Activated CD8-positive, alpha-beta memory T cell treated with anti-CD3 and anti-CD28 coated beads for 1 hour (primary cell): ENCODE measurements around the gene OR1D5.
"Not testable (repeated sequence)": the region's sequence is repeated elsewhere in the genome, so short reads cannot be mapped to it uniquely, and the experiment has no call there.

Experiments used
- DNase-seq, 2 donors: peaks; one replicate each; pipeline ENCODE4 v3.0.0-alpha.2; 2020; ENCODE audit warnings: low read depth in 1 of 2; ENCODE audit errors: extremely low read depth in 1 of 2

Gene OR1D5

DNA sequence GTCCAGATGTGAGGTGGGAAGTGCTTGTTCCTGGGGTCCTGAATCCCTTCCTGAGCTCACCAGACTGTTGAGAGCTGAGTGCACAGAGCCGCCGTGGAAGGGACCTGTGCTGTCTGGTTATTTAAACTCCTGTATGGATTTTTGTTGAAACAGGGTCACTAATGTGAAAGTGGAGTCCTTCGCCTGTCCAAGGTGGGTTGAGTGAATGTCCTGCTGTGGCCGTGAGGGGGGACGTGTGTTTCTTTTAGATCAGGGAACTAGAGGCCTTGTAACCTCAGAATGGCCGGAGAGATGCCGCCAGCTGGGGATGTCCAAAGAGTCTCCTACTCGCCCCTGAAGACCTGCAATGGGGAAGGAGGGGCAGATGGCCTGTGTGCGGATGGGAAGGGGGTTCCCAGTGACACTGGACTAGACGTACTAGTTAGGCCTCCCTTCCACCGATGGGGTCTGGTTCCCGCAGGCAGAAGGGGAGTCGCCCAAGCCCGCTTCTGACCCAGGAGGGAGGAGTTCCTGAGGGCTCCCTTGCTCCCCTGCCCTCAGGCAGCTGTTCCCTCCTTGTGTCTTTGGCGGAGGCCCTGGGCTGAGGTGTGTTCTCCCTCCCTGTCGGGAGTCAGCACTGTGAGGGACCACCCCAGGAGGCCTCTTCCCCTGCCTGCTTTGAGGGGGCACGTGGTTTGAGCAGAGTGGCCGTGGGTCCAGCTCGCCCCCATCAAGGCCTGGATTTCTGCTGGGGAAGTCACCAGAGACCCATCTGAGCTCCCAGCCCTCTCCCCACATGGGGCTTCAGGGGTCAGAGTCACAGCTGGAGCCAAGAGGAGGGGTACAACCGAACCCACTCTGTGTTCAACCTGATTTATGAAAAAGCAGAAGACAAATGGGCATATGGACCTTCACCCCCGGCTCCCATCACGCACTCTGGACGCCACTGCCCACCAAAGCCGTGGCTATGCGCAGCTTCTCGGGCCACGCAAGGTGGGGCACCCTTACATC is 30.9 kb downstream of the OR1D5 start:
- DNase-seq, result no peak

DNA sequence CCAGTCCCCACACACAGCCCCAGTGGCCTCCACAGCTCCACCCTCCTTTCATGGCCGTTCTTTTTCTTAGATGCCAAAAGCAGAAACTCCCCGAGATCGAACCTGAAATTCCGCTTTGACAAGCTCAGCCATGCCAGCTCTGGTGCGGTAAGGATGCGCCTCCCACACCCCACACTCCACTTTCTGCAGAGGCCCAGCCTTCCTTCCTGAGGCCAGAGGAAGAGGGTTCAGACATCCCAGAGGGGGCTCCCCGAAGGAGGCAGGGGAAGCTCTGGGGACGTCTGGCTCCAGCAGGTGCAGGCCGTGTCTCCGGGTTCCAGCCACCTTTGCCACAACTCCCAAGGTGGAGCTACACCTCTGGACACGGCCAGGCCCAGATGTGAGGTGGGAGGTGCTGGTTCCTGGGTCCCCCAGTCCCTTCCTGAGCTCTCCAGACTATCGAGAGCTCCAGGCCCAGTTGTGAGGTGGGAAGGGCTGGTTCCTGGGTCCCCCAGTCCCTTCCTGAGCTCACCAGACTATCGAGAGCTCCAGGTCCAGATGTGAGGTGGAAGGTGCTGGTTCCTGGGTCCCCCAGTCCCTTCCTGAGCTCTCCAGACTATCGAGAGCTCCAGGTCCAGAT is 32.4 kb downstream of the OR1D5 start:
- DNase-seq, result not testable (repeated sequence)

DNA sequence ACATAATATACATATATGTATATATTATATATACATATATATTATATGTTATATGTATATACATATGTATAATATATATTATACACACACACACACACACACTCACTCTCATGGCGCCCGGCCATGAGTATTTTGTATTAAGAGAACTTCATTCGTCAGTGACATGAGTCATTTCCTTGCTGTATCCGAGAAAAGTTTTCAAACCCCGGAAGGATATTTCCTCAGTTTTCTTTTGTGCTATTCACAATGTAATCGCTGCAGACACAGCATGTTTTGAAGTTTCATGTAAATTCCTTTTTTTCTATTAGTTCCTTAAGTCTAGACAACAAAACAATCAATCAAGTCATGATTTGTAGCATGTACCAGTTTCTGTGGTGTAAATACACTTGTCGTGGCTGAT is 33.3 kb downstream of the OR1D5 start:
- no peak for DNase-seq

DNA sequence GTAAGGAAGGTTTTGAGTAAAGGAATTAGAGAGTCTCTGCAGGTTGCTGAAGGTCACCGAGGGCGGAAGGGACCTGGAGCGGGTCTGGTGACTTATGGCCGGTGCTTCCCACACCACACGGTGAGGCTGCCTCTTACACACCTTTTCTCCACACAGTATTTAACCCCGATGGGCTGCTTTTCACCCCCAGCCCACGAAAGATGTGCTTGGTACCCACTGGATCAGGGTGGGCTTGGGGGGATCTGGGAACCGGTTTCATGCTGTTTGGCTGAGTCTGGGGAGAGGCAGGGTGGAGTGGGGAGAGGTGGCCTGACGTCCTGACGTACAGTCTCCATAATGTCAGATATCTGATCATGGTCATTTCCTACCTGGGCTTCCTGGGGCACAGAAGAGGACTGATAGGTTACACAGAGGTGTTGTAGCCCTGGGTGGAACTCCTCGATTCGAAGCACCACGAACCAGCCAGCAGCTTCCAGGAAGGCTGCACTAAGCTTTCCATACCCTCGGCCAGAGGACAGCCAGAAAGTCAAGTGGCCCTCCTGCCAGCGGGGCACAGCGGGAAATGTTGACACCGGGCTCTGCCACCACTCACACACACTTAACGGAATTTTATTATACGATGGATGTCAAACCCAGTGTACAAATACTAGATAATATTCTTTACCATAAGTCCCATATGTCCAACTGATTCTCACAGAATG is 34.0 kb downstream of the OR1D5 start:
- DNase-seq, result no peak

DNA sequence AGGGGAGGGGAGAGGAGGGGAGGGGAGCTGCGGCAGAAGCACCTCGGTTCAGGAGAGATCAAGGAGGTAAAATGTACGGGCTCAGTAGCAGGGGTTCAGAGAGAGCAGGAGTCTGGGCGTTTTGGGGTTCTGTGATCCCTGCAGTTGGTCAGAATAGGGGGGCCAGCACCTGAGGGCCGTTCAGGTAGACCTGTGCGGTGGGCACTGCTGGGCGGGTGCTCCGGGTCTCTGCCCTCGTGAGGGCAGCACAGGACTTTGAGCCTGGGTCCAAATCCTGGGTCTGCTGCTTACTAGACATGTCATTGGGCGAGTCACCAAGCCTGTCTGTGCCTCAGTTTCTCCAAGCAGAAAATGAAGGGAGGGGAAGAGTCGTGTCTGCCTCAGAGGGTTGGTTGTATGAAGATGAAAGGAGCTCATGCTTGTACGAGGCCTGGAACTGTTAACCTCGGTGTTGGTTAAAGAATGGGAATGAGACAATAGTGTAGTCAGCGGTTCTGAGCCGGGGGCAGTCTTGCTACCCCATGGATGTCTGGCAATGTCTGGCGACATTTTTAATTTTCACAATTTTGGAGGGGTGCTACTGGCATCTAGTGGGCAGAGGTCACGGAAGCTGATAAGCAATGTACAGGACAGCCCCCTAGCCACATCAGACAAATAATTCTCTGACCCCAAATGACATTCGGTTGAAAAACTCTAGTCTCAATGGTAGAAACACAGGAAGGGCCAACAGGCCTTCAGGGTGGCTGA is 35.4 kb downstream of the OR1D5 start:
- no peak for DNase-seq

DNA sequence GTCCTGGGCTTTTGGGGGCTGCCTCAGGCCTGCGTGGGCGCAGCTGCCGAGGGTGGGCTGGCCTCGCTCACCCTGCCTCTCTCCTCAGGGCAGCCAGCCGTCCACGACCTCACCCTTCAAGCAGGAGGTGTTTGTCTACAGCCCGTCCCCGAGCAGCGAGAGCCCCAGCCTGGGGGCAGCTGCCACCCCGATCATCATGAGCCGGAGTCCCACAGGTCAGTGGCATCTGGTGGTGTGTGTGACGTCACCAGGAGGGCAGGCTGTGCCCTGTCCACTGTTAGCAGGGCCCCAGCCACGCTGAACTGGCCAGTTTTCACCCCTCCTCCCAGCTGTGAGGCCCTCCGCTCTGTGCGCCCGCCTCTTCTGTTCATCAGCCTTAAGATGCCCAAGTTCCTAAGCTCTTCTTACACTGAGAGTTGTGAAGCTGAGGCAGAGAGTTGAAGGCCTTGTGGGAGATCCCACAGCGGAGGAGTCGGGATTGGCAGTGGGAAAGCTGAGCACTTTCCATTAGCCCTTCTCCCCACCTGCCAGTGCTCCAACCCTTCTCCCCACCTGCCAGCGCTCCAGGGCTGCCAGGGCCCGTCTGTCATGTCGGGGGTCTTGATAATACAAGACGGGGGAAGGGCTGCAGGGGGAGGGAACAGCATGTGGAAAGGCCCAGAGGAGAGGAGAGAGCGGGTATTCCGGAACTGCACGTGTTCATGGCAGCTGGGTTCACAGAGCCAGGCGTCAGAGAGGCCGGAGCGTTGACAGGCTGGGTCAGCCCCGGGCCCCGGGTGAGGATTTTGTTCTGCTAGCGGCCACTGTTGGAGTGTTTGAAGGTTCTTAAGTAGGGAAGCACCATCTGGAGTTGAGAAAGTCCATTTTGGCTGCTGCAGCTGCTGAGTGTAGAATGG is 36.3 kb downstream of the OR1D5 start:
- DNase-seq, result no peak

DNA sequence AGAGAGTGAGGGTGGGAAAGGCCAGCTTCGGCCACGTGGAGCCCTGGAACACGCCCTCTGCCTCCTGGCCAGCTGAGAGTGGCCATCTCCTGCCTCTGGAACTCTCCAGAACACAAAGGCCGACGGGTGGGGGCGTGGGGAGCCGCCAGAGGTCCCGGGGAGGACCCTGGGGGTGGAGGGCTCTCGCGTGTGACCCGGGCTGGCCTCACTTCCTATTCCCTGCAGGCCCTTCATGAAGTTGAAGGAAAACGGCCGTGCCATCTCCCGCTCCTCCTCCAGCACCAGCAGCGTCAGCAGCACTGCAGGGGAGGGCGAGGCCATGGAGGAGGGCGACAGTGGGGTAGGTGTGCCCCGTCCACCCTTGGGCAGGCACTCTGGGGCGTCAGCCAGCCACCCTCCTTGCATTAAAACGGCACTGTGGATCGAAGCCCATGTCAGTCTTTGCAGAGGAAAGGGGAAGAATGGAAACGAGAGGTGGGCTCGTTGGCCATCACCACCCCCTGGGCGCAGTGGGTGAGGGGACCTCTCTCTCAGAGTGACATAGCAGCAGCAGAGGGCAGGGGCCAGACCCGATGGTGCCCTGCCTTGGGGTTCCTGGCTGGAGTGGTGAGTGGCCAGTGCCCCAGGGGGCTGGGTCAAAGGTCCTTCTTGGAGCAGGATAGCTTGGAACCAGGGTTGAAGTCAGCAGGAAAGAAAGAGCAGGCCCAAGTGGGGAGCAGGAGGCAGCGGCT is 37.1 kb downstream of the OR1D5 start:
- DNase-seq, result no peak

DNA sequence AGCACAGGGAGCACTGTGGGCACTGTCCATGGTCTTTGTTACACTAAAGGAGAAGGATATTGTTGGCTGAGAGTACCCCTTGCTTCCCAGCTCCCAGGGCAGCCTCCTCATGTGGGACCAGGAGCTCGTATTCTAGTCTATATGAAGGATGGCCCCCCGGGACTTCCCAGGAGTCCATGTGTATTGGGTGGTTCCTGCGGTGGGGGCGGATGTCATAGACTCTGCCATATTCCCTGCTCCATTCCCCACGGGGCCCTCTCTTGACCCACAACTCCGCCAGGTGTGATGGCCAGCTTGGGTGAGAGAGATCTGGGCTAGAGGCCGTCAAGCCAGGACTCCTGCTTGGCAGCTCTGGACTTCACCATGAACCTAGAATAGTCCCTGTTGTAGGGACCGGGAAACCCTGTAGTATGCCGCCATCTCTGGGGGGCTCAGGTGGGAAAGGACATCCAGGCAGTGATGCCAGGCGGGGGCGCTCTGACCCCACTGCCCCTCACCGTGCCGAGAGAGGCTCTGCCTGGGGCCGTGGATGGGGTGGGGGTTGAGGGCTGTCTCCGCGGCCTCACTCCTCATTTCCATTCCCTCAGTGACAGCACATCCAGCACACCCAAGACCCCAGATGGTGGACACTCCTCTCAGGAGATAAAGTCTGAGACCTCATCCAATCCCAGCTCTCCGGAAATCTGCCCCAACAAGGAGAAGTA is 37.8 kb downstream of the OR1D5 start:
- no peak for DNase-seq

DNA sequence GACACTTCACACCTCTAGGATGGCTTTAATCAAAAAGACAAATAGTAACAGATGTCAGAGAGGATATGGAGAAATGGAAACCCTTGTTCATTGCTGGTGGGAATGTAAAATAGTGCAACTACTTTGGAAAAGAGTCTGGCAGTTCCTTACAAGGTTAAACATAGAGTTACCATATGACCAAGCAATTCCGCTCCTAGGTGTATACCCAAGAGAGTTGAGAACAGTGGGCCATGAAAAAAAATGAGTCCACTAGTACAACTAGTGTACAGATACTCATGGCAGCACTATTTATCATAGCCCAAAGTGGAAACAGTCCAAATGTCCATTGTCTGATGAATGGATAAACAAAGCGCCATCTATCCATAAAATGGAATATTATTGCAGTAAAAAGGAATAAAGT is 39.1 kb downstream of the OR1D5 start:
- DNase-seq, result no peak

DNA sequence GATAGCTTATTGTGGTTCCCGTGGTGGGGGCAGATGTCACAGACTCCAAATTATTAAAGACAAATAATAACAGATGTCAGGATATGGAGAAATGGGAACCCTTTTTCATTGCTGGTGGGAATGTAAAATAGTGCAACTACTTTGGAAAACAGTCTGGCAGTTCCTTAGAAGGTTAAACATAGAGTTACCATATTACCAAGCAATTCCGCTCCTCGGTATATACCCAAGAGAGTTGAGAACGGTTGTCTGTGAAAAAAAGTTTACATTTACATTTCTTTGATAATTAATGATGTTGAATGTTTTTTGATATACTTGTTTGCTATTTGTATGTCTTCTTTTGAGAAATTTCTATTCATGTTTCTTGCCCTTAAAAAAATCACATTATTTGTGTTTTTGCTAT is 41.2 kb downstream of the OR1D5 start:
- DNase-seq, result no peak

DNA sequence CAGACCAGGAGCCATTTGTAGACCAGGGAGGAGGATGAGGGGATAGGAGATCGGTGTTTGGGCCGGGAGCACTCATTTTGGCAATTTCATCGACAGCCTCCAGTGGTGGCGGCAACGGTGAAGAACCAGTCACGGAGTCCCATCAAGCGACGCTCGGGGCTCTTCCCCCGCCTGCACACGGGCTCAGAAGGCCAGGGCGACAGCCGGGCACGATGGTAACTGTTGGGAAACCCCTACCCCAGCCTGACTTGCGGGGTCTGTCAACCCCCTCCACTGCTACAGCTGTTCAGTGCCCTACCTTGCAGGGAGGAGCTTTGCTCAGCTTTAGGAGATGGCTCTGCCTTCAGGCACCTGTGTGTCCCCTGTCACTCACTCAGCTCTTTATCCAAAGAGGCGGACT is 43.0 kb downstream of the OR1D5 start:
- no peak for DNase-seq

DNA sequence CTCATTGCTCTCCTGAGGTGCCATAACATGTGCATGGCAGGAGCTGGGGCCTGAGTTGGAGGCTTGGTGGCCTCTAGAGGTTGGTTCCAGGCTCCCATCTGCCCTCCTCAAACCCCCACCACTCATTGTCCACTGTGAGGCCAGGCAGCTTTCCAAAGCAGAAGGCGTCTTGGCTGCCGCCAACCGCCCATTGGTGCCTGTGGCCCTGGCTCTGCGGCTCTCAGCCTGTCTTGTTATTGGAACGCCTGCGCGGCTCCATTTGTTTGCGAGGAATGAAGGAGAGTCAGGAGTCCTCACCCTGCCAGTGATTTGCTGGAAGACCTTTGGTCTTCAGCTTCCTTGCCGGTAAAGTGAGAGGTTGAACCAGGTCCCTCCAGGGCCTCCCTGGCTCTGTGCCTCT is 43.6 kb downstream of the OR1D5 start:
- DNase-seq, result no peak

DNA sequence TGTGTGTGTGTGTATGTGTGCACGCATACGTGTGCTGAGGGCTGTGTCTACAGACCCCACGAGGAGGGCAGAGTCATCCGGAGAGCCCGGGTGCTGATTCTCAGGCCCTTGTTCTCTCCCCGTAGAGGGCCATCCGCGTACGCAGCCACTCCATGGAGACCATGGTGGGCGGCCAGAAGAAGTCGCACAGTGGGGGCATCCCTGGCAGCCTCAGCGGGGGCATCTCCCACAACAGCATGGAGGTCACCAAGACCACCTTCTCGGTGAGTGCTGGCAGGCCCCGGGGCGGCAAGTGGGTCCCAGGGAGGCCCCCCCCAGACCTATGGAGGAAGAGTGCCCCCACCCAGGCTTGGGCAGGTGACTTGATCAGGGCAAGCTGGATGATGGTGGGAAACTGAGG is 45.5 kb downstream of the OR1D5 start:
- no peak for DNase-seq

DNA sequence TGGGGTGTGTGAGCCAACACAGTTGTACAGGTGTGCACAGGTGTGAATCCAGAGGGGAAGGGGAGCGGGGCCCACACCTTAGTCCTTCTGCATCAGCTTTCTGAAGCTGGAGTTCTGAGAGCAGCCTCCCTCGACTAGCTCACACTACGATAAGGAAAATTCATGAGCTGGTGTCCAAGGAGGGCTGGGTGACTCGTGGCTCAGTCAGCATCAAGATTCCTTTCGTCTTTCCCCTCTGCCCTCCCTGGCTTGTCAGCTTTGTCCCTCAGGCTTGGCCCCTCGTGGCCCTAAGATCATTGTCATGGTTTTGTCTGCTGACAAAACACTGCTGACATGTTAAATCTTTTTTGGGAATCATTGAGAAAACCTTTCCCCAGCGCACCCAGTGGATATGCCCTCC is 47.5 kb downstream of the OR1D5 start:
- DNase-seq, result no peak

DNA sequence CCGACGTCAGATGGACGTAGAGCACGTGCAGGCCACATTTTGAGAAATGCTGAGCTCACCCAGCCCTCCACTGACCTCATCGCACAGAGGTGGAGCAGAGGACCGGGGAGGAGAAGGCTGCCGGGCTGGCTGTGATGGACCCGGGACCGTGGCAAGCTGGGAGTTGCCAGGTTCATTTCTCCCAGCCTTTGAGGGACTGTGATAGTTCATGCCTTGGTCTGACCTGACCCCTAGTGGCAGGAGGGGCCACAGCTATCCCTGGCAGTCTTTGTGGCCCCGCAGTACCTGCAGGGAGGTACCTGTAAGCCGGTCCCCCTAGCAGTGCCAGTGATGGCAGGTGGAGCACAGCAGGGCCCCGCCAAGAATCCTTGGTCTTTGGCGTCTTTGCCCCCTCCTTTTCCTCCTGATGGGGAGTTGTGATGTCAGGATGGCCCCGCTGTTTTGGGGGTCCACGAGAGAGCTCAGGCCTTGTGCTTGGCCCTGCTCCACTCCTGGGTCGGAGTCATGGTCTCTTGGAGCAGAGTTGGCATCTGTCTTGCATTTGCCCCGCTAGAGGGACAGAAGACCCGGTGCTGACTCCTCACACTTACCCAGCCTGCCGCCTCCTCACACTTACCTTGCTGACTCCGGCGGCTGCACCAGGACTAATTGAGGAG is 50.4 kb downstream of the OR1D5 start:
- peak; percentile 9 to 34 for DNase-seq
